BE2C (cell line): ENCODE results near the gene ARPC5.

Experiments
- DNase-seq: peaks from one replicate; pipeline ENCODE4 v3.0.0-alpha.2; 2020
- H3K27me3 ChIP-seq: fragments of 250-450 bp; sonication (Bioruptor Pico); 2 replicates; pipeline ENCODE4 v1.5.1; 2020; ENCODE audit warnings: mild to moderate bottlenecking
- H3K36me3 ChIP-seq: fragments of 250-450 bp; sonication (Bioruptor Pico); 2 replicates; pipeline ENCODE4 v1.5.1; 2020; ENCODE audit warnings: mild to moderate bottlenecking
- H3K4me1 ChIP-seq: fragments of 250-450 bp; sonication (Bioruptor Pico); 2 replicates; pipeline ENCODE4 v1.5.1; 2020
- H3K4me3 ChIP-seq: 2 replicates; pipeline ENCODE4 v1.5.1; 2011; ENCODE audit warnings: low read depth, low read length
- H3K9me3 ChIP-seq: fragments of 250-450 bp; sonication (Bioruptor Pico); 2 replicates; pipeline ENCODE4 v1.5.1; 2020
- TF ChIP-seq, protein P1 (sequence below): IDR thresholded peaks from 2 replicates; pipeline ENCODE4 v1.5.1; 2012; ENCODE audit warnings: mild to moderate bottlenecking, low read depth, low read length

ARPC5 gene

DNA sequence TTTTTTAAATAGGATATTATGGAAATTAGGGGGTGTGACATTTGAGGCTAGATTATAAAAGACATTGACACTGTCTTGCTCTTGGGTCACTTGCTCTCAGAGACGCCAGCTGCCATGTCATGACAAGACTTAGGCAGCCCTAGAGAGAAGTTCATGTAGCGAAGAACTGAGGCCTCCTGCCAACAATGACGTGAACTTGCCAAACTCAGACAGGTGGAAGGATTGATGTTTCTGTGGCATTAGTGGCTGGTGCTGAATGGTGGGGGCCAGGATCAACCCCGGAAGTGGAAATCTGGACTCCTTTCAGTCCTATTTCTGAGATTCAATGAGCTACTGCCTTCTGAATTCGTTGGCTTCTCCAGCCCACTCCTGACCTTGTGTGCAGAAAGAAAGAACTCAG lies 60.0 kb downstream of the ARPC5 start:
- Histone ChIP-seq H3K4me3 (no peak overlapping the region), H3K27me3 (no peaks in the 10 kb centered on the region), H3K36me3 (no peaks in the 10 kb centered on the region), H3K9me3 (no peaks in the 10 kb centered on the region), H3K4me1 (no peaks in the 10 kb centered on the region)
- TF ChIP-seq, protein P1, sequence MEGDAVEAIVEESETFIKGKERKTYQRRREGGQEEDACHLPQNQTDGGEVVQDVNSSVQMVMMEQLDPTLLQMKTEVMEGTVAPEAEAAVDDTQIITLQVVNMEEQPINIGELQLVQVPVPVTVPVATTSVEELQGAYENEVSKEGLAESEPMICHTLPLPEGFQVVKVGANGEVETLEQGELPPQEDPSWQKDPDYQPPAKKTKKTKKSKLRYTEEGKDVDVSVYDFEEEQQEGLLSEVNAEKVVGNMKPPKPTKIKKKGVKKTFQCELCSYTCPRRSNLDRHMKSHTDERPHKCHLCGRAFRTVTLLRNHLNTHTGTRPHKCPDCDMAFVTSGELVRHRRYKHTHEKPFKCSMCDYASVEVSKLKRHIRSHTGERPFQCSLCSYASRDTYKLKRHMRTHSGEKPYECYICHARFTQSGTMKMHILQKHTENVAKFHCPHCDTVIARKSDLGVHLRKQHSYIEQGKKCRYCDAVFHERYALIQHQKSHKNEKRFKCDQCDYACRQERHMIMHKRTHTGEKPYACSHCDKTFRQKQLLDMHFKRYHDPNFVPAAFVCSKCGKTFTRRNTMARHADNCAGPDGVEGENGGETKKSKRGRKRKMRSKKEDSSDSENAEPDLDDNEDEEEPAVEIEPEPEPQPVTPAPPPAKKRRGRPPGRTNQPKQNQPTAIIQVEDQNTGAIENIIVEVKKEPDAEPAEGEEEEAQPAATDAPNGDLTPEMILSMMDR, result no peak
- no peak for DNase-seq

DNA sequence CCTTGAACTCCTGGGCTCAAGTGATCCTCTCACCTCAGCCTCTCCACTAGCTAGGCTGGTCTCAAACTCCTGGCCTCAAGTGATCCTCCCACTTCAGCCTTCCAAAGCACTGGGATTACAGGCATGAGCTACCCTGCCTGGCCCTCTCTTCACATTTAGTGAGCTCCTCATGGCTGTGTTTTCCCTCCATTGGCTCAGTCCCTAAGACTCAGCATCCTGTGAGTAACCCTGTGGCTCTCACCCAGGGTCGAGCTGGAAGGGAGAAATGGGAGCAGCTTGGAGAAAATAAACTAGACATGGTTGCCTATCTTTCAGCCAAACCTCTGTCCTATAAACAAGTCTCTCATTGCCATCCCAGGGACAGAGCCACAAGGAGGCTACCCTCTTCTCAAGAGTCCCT lies 62.9 kb downstream of the ARPC5 start:
- H3K27me3 ChIP-seq, result no peaks in the 10 kb centered on the region
- H3K4me1 ChIP-seq, result no peaks in the 10 kb centered on the region
- H3K4me3 ChIP-seq, result no peak overlapping the region
- no peak for DNase-seq
- TF ChIP-seq, protein P1, result no peak
- H3K36me3 ChIP-seq, result no peaks in the 10 kb centered on the region
- no peaks in the 10 kb centered on the region for H3K9me3 ChIP-seq

- no peaks in the 10 kb centered on the region for H3K27me3 ChIP-seq
- H3K9me3 ChIP-seq, result no peaks in the 10 kb centered on the region
- no peak for DNase-seq
- no peaks in the 10 kb centered on the region for H3K36me3 ChIP-seq
- TF ChIP-seq, protein P1, result no peak
- no peak overlapping the region for H3K4me3 ChIP-seq
- no peaks in the 10 kb centered on the region for H3K4me1 ChIP-seq
These were observed 63.8 kb downstream of the ARPC5 start for GRCh38 chr1:183571678-183572268.
